Upper lobe of left lung (tissue), 4 donors: ENCODE data around the gene SULT2B1.

ENCODE experiments used
- POLR2A ChIP-seq, 4 donors: fragments of 450-650 bp; IDR thresholded peaks; one replicate each; pipeline ENCODE4 v1.5.1; 2016 to 2017; ENCODE audit warnings: antibody characterized with exemption in 4 of 4, mild to moderate bottlenecking in 2 of 4
- POLR2AphosphoS5 ChIP-seq, 2 donors: sonication (generic); formaldehyde crosslinking; IDR thresholded peaks; one replicate each; pipeline ENCODE4 v1.5.1; 2017; ENCODE audit warnings: antibody characterized with exemption in 2 of 2
- TF ChIP-seq, protein P1 (sequence below), 6 experiments: fragments of 450-650 bp in 4 of 6; fragments of 200-600 bp in 2 of 6; sonication (generic) in 2 of 6; IDR thresholded peaks; one replicate each; pipeline ENCODE4 v1.5.1; 2016 to 2019; ENCODE audit warnings: antibody characterized with exemption in 6 of 6

DNA sequence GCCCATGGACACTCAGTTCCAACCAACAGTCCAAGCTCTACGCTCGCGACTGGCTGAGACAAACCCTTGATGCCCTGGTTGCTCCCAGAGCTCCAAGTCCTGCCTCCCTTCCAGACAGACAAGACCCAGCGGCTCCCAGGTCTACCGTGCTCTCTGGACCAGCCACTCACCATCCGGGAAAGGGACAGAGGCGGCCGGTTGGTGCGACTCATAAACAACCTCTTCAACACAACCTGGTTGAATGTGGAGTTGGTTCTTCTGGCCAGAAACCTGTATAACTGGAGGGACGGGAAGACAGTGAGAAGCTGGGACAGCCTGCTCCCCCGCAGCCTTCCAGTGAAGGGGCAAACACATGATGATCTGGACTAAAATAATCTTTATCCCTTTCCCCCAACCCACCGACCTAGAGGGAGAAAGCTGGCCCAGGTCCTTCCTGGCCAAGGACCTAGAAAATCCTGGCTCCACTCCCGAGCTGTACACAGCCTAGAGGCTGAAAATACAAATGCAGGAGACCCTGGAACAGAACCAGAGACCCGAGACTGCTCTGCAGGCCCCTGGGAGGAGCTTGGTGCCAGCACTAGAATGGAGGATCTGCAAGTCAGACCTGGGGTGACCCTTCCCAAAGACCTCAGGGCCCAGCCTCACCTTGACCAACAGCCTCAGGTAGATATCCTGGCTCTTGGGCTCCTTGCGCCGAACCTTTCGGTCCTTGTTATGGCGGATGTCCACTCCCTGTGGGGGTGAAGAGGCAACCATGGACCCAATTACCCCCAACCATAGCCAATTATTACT is 65.4 kb downstream of the SULT2B1 start:
- TF ChIP-seq, protein P1, sequence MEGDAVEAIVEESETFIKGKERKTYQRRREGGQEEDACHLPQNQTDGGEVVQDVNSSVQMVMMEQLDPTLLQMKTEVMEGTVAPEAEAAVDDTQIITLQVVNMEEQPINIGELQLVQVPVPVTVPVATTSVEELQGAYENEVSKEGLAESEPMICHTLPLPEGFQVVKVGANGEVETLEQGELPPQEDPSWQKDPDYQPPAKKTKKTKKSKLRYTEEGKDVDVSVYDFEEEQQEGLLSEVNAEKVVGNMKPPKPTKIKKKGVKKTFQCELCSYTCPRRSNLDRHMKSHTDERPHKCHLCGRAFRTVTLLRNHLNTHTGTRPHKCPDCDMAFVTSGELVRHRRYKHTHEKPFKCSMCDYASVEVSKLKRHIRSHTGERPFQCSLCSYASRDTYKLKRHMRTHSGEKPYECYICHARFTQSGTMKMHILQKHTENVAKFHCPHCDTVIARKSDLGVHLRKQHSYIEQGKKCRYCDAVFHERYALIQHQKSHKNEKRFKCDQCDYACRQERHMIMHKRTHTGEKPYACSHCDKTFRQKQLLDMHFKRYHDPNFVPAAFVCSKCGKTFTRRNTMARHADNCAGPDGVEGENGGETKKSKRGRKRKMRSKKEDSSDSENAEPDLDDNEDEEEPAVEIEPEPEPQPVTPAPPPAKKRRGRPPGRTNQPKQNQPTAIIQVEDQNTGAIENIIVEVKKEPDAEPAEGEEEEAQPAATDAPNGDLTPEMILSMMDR (IDR thresholded peaks at IDR 0.05) = no peak
- TF ChIP-seq POLR2AphosphoS5 (IDR thresholded peaks at IDR 0.05) = no peak
- no peak for TF ChIP-seq POLR2A (IDR thresholded peaks at IDR 0.05)
